ENCODE results near the gene BABAM1. TPM values are rescaled to one million over a fixed set of nuclear protein-coding genes. Genes with fewer than 3 reads are reported as not detected.

Gene BABAM1
- total RNA-seq, 2 donors from 2014 or later: 67.9 to 71.7 TPM

GRCh38 chr19:17227798-17228367 lies 39.4 kb upstream of the BABAM1 start:
- Histone ChIP-seq H3K36me3 (peaks cover 17% of the 10 kb centered on the region), H3K27ac (no peak overlapping the region), H3K9me3 (no peaks in the 10 kb centered on the region), H3K4me3 (no peak overlapping the region), H3K4me1 (peaks cover 0 to 18% of the 10 kb centered on the region in 2 donors), H3K27me3 (no peaks in the 10 kb centered on the region)
- no peak for DNase-seq (ENCODE audit: low spot score)
- TF ChIP-seq CTCF (IDR thresholded peaks at IDR 0.05): no peak

- Histone ChIP-seq H3K4me3 (no peak overlapping the region), H3K9me3 (no peaks in the 10 kb centered on the region), H3K27ac (no peak overlapping the region), H3K27me3 (no peaks in the 10 kb centered on the region), H3K4me1 (peaks cover 0 to 24% of the 10 kb centered on the region in 2 donors), H3K36me3 (peaks cover 23% of the 10 kb centered on the region)
- DNase-seq (ENCODE audit: low spot score): no peak
- no peak for TF ChIP-seq CTCF (IDR thresholded peaks at IDR 0.05)
Measured at GRCh38 chr19:17229890-17230289, 37.4 kb upstream of the BABAM1 start.

DNA sequence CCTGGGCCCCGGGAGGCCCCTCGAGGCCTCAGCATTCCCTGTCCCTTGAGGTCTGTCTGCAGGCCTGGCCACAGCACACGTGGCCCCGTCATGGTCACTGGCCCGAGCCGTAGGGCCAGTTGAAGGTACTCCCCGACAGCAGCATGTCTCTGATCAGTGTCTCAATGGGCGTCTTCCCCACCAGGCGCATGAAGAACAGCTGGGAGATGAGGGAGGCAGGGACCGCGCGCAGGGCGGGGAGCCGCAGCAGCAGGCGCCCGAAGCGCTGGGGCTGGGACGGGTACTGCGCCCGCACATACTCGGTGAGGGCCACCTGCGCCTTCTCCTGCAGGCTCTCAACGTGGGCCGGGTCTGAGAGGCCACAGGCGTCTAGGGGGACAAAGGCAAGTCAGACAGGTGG lies 35.0 kb upstream of the BABAM1 start:
- H3K36me3 ChIP-seq: peaks cover 23% of the 10 kb centered on the region
- no peak for TF ChIP-seq CTCF (IDR thresholded peaks at IDR 0.05)

DNA sequence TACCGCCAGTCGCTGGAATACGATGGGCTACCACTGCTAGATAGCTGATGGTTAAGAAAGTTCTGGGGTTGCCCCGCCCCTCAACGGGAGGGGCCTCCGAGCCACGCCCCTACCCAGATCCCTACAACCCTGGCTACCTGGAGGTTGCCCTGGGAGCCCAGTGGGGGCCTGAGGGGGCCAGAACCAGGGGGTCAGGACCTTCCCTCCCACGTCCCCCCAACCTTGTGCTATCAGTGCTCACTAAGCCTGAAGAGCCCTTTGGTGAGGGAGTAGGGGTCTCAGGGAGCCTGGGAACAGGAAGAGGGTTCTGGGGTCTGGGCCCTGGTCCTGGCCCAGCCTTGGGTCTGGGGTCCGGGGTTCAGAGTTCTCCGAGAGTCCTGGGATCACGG lies 32.3 kb upstream of the BABAM1 start:
- TF ChIP-seq CTCF (IDR thresholded peaks at IDR 0.05): no peak
- H3K27ac ChIP-seq: peak overlapping the region; percentile 67 to 69
- peaks cover 0 to 27% of the 10 kb centered on the region in 2 donors for H3K4me1 ChIP-seq
- peaks cover 33% of the 10 kb centered on the region for H3K36me3 ChIP-seq
- H3K9me3 ChIP-seq: no peaks in the 10 kb centered on the region
- no peaks in the 10 kb centered on the region for H3K27me3 ChIP-seq
- DNase-seq (ENCODE audit: low spot score): peak; percentile 74
- H3K4me3 ChIP-seq: peak overlapping the region; percentile 31 to 59

More for the DNA sequence above, 35.0 kb upstream of the BABAM1 start:
- peaks cover 0 to 33% of the 10 kb centered on the region in 2 donors for H3K4me1 ChIP-seq
- H3K4me3 ChIP-seq: no peak overlapping the region
- no peak overlapping the region for H3K27ac ChIP-seq
- H3K27me3 ChIP-seq: no peaks in the 10 kb centered on the region
- H3K9me3 ChIP-seq: no peaks in the 10 kb centered on the region
- no peak for DNase-seq (ENCODE audit: low spot score)

DNA sequence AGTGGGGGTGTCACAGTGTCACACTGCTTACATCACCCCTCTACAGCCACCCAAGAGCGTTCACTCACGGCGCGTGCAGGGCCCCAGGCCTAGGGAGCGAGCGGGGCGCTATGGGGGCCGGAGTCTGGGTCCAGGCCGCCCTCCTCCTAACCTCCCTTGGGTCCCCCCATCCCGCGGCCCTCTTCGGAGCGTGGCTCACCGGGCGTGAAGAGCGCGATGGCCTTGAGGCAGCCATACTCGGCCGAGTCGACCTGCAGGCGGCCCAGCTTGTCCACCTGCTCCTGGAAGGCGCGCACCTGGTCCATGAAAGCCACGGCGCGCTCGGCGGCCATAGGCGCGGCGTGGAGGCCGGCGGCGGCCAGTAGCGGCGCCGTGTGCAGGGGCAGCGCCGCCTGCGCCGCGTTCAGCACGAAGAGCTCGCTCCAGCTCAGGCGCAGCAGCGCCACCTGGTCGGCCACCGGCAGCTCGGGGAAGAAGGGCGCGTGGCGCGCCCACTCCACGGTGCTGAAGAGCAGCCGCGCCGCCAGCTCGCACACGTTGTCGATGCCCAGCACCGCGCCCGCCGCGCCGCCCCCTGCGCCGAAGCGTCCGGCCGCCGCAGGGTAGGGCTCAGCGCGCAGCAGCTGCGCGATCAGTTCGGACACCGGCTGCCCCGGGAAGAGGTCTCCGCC lies 31.8 kb upstream of the BABAM1 start:
- peak overlapping the region; percentile 31 to 59 for H3K4me3 ChIP-seq
- peak; percentile 51 to 84 for TF ChIP-seq CTCF (IDR thresholded peaks at IDR 0.05)
- DNase-seq (ENCODE audit: low spot score): no peak
- H3K27me3 ChIP-seq: no peaks in the 10 kb centered on the region
- no peaks in the 10 kb centered on the region for H3K9me3 ChIP-seq
- peak overlapping the region; percentile 67 to 69 for H3K27ac ChIP-seq
- H3K4me1 ChIP-seq: peaks cover 0 to 27% of the 10 kb centered on the region in 2 donors
- peaks cover 33% of the 10 kb centered on the region for H3K36me3 ChIP-seq
